ENCODE results near the gene C11orf68. TPM values are rescaled to one million over a fixed set of nuclear protein-coding genes. Genes with fewer than 3 reads are reported as not detected.

Gene C11orf68
- total RNA-seq, 1 experiment from 2014 or later = 31.9 TPM

GRCh38 chr11:65900899-65901180, 18.0 kb downstream of the C11orf68 start (continued):
- TF ChIP-seq ZNF219 (CRISPR knock-in tag; IDR thresholded peaks at IDR 0.05; ENCODE audit: borderline replicate concordance) = no peak

- H3K36me3 Mint-ChIP-seq = no peaks in the 10 kb centered on the region; the same call in 1 of the 2 replicates
- POLR2A ChIA-PET = interaction anchor here (0.6 to 1.7 kb wide), 8 partner anchors 10 to 50 kb away, joined by 3 to 6 read pairs (median 3); partner anchors contain the start of genes CCDC85B, FIBP and MUS81
- 0 out of 2 replicates have a peak within 1 kb of the TSS, but pooled peaks have one; percentile 41 for H3K27ac Mint-ChIP-seq
- DNase-seq (ENCODE audit: low spot score) (peak; percentile 97), ATAC-seq (peak; percentile 95)
- H3K9me3 Mint-ChIP-seq = no peaks in the 10 kb centered on the region
- peaks cover 78% of the 10 kb centered on the region for H3K27me3 Mint-ChIP-seq (ENCODE audit: low read depth)
- TF ChIP-seq ZNF121 (CRISPR knock-in tag; IDR thresholded peaks at IDR 0.05) (peak; percentile 72), TCF7 (CRISPR knock-in tag; IDR thresholded peaks at IDR 0.05; ENCODE audit: low read depth) (no peak), SP1 (CRISPR knock-in tag; conservative IDR thresholded peaks at IDR 0.05) (peak; percentile 97), ARID4B (CRISPR knock-in tag; IDR thresholded peaks at IDR 0.05; ENCODE audit: borderline replicate concordance) (0 out of 2 replicates have a peak, but pooled peaks have one; percentile 48), CREM (CRISPR knock-in tag; IDR thresholded peaks at IDR 0.05) (peak; percentile 80), CREB1 (CRISPR knock-in tag; IDR thresholded peaks at IDR 0.05) (0 out of 2 replicates have a peak, but pooled peaks have one; percentile 42), E2F5 (CRISPR knock-in tag; IDR thresholded peaks at IDR 0.05) (no peak), GABPB1 (CRISPR knock-in tag; IDR thresholded peaks at IDR 0.05) (peak; percentile 51), ESRRA (CRISPR knock-in tag; IDR thresholded peaks at IDR 0.05; ENCODE audit: borderline replicate concordance) (no peak)
- TF ChIP-seq, protein P1, sequence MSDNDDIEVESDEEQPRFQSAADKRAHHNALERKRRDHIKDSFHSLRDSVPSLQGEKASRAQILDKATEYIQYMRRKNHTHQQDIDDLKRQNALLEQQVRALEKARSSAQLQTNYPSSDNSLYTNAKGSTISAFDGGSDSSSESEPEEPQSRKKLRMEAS (CRISPR knock-in tag; IDR thresholded peaks at IDR 0.05) = peak; percentile 86
- H3K4me1 Mint-ChIP-seq = 0 out of 2 replicates have a peak, but pooled peaks cover 4% of the 10 kb centered on the region
- peak within 1 kb of the TSS; percentile 72 for H3K4me3 Mint-ChIP-seq
- CTCF ChIA-PET = interaction anchor here (1.0 to 2.2 kb wide), 7 partner anchors 9 to 189 kb away, joined by 3 to 33 read pairs (median 10); partner anchors contain the start of genes CCDC85B, FIBP and MUS81
Measured at GRCh38 chr11:65900125-65900898, 18.6 kb downstream of the C11orf68 start, which contains the start of gene FOSL1. Gene FOSL1, minus strand, starts transcription at chr11:65900388. Its CDS starts 49 bp downstream, at chr11:65900339.

DNA sequence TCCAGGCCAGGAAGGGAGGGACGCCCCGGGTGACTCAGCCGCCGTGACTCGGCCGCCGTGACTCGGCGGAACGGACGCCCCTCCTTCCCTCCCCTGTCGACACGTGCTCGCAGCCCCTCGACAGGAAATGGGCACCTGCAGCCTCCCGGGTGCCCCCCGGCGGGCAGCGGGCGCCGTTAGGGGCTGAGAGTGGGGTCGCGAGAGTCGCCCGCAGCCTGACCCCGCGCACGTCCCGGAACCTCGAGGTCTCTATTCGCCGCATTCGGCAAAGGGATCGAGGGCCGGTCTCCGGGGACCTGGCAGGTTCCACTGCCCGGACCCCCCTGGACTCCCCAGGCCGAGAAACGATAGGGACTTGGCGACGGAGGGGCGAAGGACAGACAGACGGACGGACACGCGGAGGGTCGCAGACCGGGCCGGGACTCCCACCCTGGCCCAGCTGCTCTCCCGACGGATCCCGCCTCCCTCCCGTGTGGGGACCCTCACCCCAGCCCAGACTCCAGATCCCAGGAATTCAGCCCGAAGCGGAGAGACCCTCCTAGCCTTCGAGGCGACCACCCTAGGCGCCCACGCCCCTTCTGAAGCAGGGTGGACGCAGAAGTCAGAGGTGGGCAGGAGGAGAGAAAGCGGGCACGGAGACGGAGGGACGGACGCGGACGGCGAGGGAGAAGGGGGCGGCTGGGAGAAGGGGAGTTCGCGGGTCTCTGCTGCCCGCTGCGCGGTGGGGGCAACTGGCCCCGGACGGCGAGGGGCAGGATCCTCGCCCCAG, 19.3 kb downstream of the C11orf68 start:
- no peak overlapping the region for H3K27ac Mint-ChIP-seq
- ATAC-seq (peak; percentile 4), DNase-seq (ENCODE audit: low spot score) (peak; percentile 49)
- peaks cover 72% of the 10 kb centered on the region for H3K27me3 Mint-ChIP-seq (ENCODE audit: low read depth)
- POLR2A ChIA-PET = interaction anchor here (0.7 to 1.7 kb wide), 5 partner anchors 9 to 48 kb away, joined by 3 to 7 read pairs (median 6); partner anchors contain the start of genes CCDC85B and FIBP
- 0 out of 2 replicates have a peak, but pooled peaks cover 4% of the 10 kb centered on the region for H3K4me1 Mint-ChIP-seq
- no peaks in the 10 kb centered on the region; the same call in 1 of the 2 replicates for H3K36me3 Mint-ChIP-seq
- no peaks in the 10 kb centered on the region for H3K9me3 Mint-ChIP-seq
- CTCF ChIA-PET = interaction anchor here (0.7 to 2.8 kb wide), 9 partner anchors 10 to 188 kb away, joined by 3 to 47 read pairs (median 4); partner anchors contain the start of genes CCDC85B, FIBP and MUS81
- H3K4me3 Mint-ChIP-seq = peak overlapping the region; percentile 72
- TF ChIP-seq FOXP1 (CRISPR knock-in tag; IDR thresholded peaks at IDR 0.05; ENCODE audit: borderline replicate concordance) = 0 out of 2 replicates have a peak, but pooled peaks have one; percentile 17
- TF ChIP-seq, protein P2, sequence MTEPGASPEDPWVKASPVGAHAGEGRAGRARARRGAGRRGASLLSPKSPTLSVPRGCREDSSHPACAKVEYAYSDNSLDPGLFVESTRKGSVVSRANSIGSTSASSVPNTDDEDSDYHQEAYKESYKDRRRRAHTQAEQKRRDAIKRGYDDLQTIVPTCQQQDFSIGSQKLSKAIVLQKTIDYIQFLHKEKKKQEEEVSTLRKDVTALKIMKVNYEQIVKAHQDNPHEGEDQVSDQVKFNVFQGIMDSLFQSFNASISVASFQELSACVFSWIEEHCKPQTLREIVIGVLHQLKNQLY (CRISPR knock-in tag; IDR thresholded peaks at IDR 0.05) = no peak
- 0 out of 2 replicates have a peak, but pooled peaks have one; percentile 58 for TF ChIP-seq CREB1 (CRISPR knock-in tag; IDR thresholded peaks at IDR 0.05)
- peak; percentile 61; the same call in 1 of the 2 replicates for TF ChIP-seq SP1 (CRISPR knock-in tag; conservative IDR thresholded peaks at IDR 0.05)
- TF ChIP-seq, protein P3, sequence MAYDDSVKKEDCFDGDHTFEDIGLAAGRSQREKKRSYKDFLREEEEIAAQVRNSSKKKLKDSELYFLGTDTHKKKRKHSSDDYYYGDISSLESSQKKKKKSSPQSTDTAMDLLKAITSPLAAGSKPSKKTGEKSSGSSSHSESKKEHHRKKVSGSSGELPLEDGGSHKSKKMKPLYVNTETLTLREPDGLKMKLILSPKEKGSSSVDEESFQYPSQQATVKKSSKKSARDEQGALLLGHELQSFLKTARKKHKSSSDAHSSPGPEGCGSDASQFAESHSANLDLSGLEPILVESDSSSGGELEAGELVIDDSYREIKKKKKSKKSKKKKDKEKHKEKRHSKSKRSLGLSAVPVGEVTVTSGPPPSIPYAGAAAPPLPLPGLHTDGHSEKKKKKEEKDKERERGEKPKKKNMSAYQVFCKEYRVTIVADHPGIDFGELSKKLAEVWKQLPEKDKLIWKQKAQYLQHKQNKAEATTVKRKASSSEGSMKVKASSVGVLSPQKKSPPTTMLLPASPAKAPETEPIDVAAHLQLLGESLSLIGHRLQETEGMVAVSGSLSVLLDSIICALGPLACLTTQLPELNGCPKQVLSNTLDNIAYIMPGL (CRISPR knock-in tag; IDR thresholded peaks at IDR 0.05) = peak; percentile 82
- peak; percentile 88 for TF ChIP-seq FOXP4 (CRISPR knock-in tag; IDR thresholded peaks at IDR 0.05)
- TF ChIP-seq IRF1 (CRISPR knock-in tag; IDR thresholded peaks at IDR 0.05) = peak; percentile 30; the same call in 1 of the 2 replicates
